DMS53 treated with DMSO at 0.1 percent for 48 hours (cell line): ENCODE results near the gene MRPS14.
"Not testable (repeated sequence)": the region's sequence is repeated elsewhere in the genome, so short reads cannot be mapped to it uniquely, and the experiment has no call there.

ENCODE experiments used
- DNase-seq: peaks from one replicate; lab custom pipeline; 2025; ENCODE audit not compliant: unreplicated experiment; lab: John Stamatoyannopoulos, UW

Gene MRPS14

GRCh38 chr1:175024773-175025172 lies 1.5 kb upstream of the MRPS14 start:
- no peak for DNase-seq

GRCh38 chr1:175023922-175024242 lies 657 bp upstream of the MRPS14 start:
- DNase-seq, result not testable (repeated sequence)

- no peak for DNase-seq
These were observed 3.7 kb downstream of the MRPS14 start for GRCh38 chr1:175019524-175019923.

GRCh38 chr1:175015243-175015642 lies 8.0 kb downstream of the MRPS14 start:
- no peak for DNase-seq

- DNase-seq, result no peak
These were observed 9.8 kb downstream of the MRPS14 start for GRCh38 chr1:175013445-175013844.

GRCh38 chr1:175009532-175009931 lies 13.7 kb downstream of the MRPS14 start:
- DNase-seq, result no peak

- no peak for DNase-seq
These were observed 18.0 kb downstream of the MRPS14 start for GRCh38 chr1:175005085-175005783.

GRCh38 chr1:175003521-175003920 lies 19.7 kb downstream of the MRPS14 start:
- no peak for DNase-seq

GRCh38 chr1:175002910-175003517 lies 20.2 kb downstream of the MRPS14 start:
- no peak for DNase-seq

- peak; percentile 25 for DNase-seq
These were observed 22.5 kb downstream of the MRPS14 start for GRCh38 chr1:175000697-175001187.

GRCh38 chr1:174999936-175000696 lies 23.1 kb downstream of the MRPS14 start, which contains the start of gene CACYBP:
Gene CACYBP (plus strand): TSS chr1:174999947. CDS start chr1:175000181, 234 bp downstream.
- DNase-seq, result peak; percentile 25

GRCh38 chr1:174999216-174999935 lies 23.8 kb downstream of the MRPS14 start:
- DNase-seq, result peak; percentile 97

GRCh38 chr1:174998569-174999215 lies 24.5 kb downstream of the MRPS14 start:
- peak; percentile 76 for DNase-seq

GRCh38 chr1:174997041-174997440 lies 26.2 kb downstream of the MRPS14 start:
- DNase-seq, result no peak

- DNase-seq, result no peak
These were observed 26.7 kb downstream of the MRPS14 start for GRCh38 chr1:174996476-174996875.

- DNase-seq, result no peak
These were observed 27.3 kb downstream of the MRPS14 start for GRCh38 chr1:174995916-174996315.

GRCh38 chr1:174995121-174995520 lies 28.1 kb downstream of the MRPS14 start:
- no peak for DNase-seq

GRCh38 chr1:174991473-174991872 lies 31.8 kb downstream of the MRPS14 start:
- no peak for DNase-seq

- DNase-seq, result peak; percentile 80
These were observed 32.7 kb downstream of the MRPS14 start for GRCh38 chr1:174990382-174990999.

GRCh38 chr1:174989536-174990220 lies 33.5 kb downstream of the MRPS14 start:
- no peak for DNase-seq
